GM19043 (cell line): ENCODE measurements around the gene CREB3L2.

Experiments used
- ATAC-seq: cut with Tn5 transposase; IDR thresholded peaks from one replicate; pipeline ENCODE4 v1.9.1; 2021; ENCODE audit warnings: low read depth; ENCODE audit not compliant: unreplicated experiment

The CREB3L2 gene

GRCh38 chr7:137880432-137880831 is 121.5 kb downstream of the CREB3L2 start:
- ATAC-seq = no peak

- ATAC-seq = no peak
Observed at GRCh38 chr7:137879357-137880158, 122.3 kb downstream of the CREB3L2 start.

GRCh38 chr7:137878333-137878961 is 123.4 kb downstream of the CREB3L2 start:
- no peak for ATAC-seq

- ATAC-seq = no peak
Observed at GRCh38 chr7:137877027-137877675, 124.7 kb downstream of the CREB3L2 start.

GRCh38 chr7:137875746-137876145 is 126.1 kb downstream of the CREB3L2 start:
- ATAC-seq = no peak

- no peak for ATAC-seq
Observed at GRCh38 chr7:137873979-137874777, 127.7 kb downstream of the CREB3L2 start.

- ATAC-seq = no peak
Observed at GRCh38 chr7:137873524-137873923, 128.4 kb downstream of the CREB3L2 start.

GRCh38 chr7:137871170-137871915 is 130.5 kb downstream of the CREB3L2 start:
- ATAC-seq = no peak

GRCh38 chr7:137870684-137871083 is 131.2 kb downstream of the CREB3L2 start:
- ATAC-seq = no peak

GRCh38 chr7:137870078-137870477 is 131.8 kb downstream of the CREB3L2 start:
- ATAC-seq = no peak

GRCh38 chr7:137869260-137869659 is 132.6 kb downstream of the CREB3L2 start:
- no peak for ATAC-seq

- no peak for ATAC-seq
Observed at GRCh38 chr7:137867289-137867688, 134.6 kb downstream of the CREB3L2 start.

GRCh38 chr7:137865764-137866163 is 136.1 kb downstream of the CREB3L2 start:
- ATAC-seq = no peak

GRCh38 chr7:137862964-137863363 is 138.9 kb downstream of the CREB3L2 start:
- ATAC-seq = no peak

GRCh38 chr7:137862358-137862757 is 139.5 kb downstream of the CREB3L2 start:
- ATAC-seq = no peak

- ATAC-seq = no peak
Observed at GRCh38 chr7:137860542-137860941, 141.3 kb downstream of the CREB3L2 start.

- ATAC-seq = no peak
Observed at GRCh38 chr7:137853053-137853452, 148.8 kb downstream of the CREB3L2 start.

GRCh38 chr7:137852108-137852507 is 149.8 kb downstream of the CREB3L2 start:
- no peak for ATAC-seq

- ATAC-seq = no peak
Observed at GRCh38 chr7:137850972-137851945, 150.6 kb downstream of the CREB3L2 start.
